Skeletal muscle cell (primary cell): ENCODE data around the gene ZSWIM4.
"Not testable (repeated sequence)": the region's sequence is repeated elsewhere in the genome, so short reads cannot be mapped to it uniquely, and the experiment has no call there.

Source experiments
- DNase-seq: peaks from one replicate; pipeline ENCODE4 v3.0.0-alpha.2; 2010; ENCODE audit warnings: low read depth
- H3K4me3 ChIP-seq: 2 replicates; pipeline ENCODE4 v1.5.1; 2011; ENCODE audit warnings: low read depth, mild to moderate bottlenecking, control low read depth, low read length, moderate library complexity

Gene ZSWIM4

GRCh38 chr19:13844130-13844631, 48.9 kb downstream of the ZSWIM4 start:
- H3K4me3 ChIP-seq = no peak overlapping the region
- no peak for DNase-seq

GRCh38 chr19:13846557-13847406, 51.5 kb downstream of the ZSWIM4 start:
- no peak for DNase-seq
- H3K4me3 ChIP-seq = peak overlapping the region; percentile 49

GRCh38 chr19:13847407-13848339, 52.4 kb downstream of the ZSWIM4 start:
- DNase-seq = peak; percentile 82
- peak overlapping the region; percentile 49 for H3K4me3 ChIP-seq

- no peak overlapping the region for H3K4me3 ChIP-seq
- no peak for DNase-seq
Observed at GRCh38 chr19:13848340-13848677, 53.1 kb downstream of the ZSWIM4 start.

- no peak for DNase-seq
- no peak overlapping the region for H3K4me3 ChIP-seq
Observed at GRCh38 chr19:13848798-13849676, 53.8 kb downstream of the ZSWIM4 start.

GRCh38 chr19:13849991-13850909, 55.0 kb downstream of the ZSWIM4 start:
- DNase-seq = no peak
- peak overlapping the region; percentile 26 for H3K4me3 ChIP-seq

GRCh38 chr19:13850910-13851733, 55.9 kb downstream of the ZSWIM4 start:
- peak overlapping the region; percentile 26 for H3K4me3 ChIP-seq
- peak; percentile 83 for DNase-seq

GRCh38 chr19:13851734-13852114, 56.5 kb downstream of the ZSWIM4 start:
- H3K4me3 ChIP-seq, DNase-seq: not testable (repeated sequence)

- DNase-seq, H3K4me3 ChIP-seq: not testable (repeated sequence)
Observed at GRCh38 chr19:13852171-13852707, 57.0 kb downstream of the ZSWIM4 start.

GRCh38 chr19:13856497-13856896, 61.3 kb downstream of the ZSWIM4 start:
- no peak overlapping the region for H3K4me3 ChIP-seq
- DNase-seq = no peak

- no peak overlapping the region for H3K4me3 ChIP-seq
- DNase-seq = no peak
Observed at GRCh38 chr19:13859361-13859880, 64.2 kb downstream of the ZSWIM4 start.

GRCh38 chr19:13860679-13861391, 65.6 kb downstream of the ZSWIM4 start:
- no peak overlapping the region for H3K4me3 ChIP-seq
- DNase-seq = no peak

GRCh38 chr19:13861392-13861713, 66.1 kb downstream of the ZSWIM4 start:
- H3K4me3 ChIP-seq = peak overlapping the region; percentile 38

GRCh38 chr19:13861714-13862531, 66.7 kb downstream of the ZSWIM4 start:
- DNase-seq = peak; percentile 74
- peak overlapping the region; percentile 38 for H3K4me3 ChIP-seq

More at GRCh38 chr19:13861392-13861713, 66.1 kb downstream of the ZSWIM4 start:
- no peak for DNase-seq

GRCh38 chr19:13864046-13864666, 68.9 kb downstream of the ZSWIM4 start:
- no peak overlapping the region for H3K4me3 ChIP-seq
- no peak for DNase-seq
